HG03159 (cell line): Measurements from ENCODE around the gene MS4A4E.
"Not testable (repeated sequence)": the region's sequence is repeated elsewhere in the genome, so short reads cannot be mapped to it uniquely, and the experiment has no call there.

Experiments used
- ATAC-seq: cut with Tn5 transposase; IDR thresholded peaks from one replicate; pipeline ENCODE4 v1.9.1; 2021; ENCODE audit warnings: mild to moderate bottlenecking, moderate library complexity; ENCODE audit not compliant: unreplicated experiment

Gene MS4A4E

GRCh38 chr11:60242740-60243239, at the start of gene MS4A4E:
MS4A4E (minus strand) TSS chr11:60243137; CDS start chr11:60230055, 13,082 bp downstream.
- no peak for ATAC-seq

DNA sequence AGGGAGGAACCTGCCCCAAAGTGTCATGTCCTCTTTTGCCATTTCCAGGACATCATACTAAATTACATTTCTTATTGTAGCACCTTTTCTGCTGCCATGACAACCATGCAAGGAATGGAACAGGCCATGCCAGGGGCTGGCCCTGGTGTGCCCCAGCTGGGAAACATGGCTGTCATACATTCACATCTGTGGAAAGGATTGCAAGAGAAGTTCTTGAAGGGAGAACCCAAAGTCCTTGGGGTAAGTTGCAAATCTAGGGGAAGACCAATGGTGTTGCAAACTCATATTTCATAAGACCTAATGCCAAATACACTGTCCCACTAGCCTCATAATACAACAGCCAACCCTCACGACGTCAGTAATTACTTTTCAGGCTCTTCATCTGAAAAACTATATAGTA, 49.2 kb upstream of the MS4A4E start:
- no peak for ATAC-seq

- ATAC-seq: no peak
Observed at GRCh38 chr11:60288531-60288930, 45.6 kb upstream of the MS4A4E start.

GRCh38 chr11:60285411-60286126, 42.6 kb upstream of the MS4A4E start:
- ATAC-seq: not testable (repeated sequence)

GRCh38 chr11:60282286-60282685, 39.3 kb upstream of the MS4A4E start:
- no peak for ATAC-seq

- ATAC-seq: no peak
Observed at GRCh38 chr11:60281485-60281884, 38.5 kb upstream of the MS4A4E start.

DNA sequence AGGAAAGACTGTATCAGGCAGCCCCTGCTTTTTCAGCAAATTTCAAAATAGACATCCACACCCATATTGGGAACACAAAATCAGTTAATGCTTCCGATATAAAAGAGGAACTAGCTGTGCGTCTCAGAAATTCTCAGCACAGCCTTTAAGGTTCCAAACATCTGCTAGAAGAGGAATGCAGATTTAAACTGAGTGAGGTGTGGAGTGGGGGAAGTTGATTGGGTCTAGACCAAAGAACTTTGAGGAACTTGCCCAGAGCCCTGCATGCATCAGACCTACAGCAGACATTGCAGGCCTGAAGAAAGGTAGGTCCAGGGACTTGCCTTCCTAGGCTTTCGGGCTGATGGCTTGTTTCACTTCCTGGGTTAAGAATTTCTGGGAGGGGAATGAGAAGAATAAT, 37.5 kb upstream of the MS4A4E start, which contains the start of gene MS4A4A:
MS4A4A (plus strand) TSS at position 255 of the 400 bp plus-strand sequence; CDS start at position 265, 10 bp downstream.
- no peak for ATAC-seq

- ATAC-seq: no peak
Observed at GRCh38 chr11:60274416-60274815, 31.5 kb upstream of the MS4A4E start.

GRCh38 chr11:60265373-60266214, 22.7 kb upstream of the MS4A4E start:
- peak; percentile 64 for ATAC-seq

- no peak for ATAC-seq
Observed at GRCh38 chr11:60264644-60265043, 21.7 kb upstream of the MS4A4E start.

DNA sequence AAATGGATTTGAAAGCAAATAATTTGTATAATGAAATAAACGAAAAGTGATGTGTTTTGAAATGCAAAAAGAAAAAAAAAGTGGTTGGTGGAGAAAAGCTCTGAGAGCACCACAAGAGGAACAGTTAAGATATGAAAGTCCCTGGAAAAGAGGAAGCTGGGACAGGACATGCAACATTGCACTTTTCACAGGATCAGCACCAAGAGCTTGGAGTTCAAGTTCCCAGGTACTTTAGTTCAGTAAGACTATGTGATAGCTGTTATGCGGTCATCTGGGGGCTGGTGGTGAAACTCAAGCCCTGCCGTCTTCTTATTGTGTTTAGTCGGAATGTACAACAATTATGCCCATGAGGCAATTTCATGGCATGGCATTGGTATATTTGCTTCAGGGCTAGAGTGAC, 20.5 kb upstream of the MS4A4E start:
- no peak for ATAC-seq

- no peak for ATAC-seq
Observed at GRCh38 chr11:60261014-60261413, 18.1 kb upstream of the MS4A4E start.

DNA sequence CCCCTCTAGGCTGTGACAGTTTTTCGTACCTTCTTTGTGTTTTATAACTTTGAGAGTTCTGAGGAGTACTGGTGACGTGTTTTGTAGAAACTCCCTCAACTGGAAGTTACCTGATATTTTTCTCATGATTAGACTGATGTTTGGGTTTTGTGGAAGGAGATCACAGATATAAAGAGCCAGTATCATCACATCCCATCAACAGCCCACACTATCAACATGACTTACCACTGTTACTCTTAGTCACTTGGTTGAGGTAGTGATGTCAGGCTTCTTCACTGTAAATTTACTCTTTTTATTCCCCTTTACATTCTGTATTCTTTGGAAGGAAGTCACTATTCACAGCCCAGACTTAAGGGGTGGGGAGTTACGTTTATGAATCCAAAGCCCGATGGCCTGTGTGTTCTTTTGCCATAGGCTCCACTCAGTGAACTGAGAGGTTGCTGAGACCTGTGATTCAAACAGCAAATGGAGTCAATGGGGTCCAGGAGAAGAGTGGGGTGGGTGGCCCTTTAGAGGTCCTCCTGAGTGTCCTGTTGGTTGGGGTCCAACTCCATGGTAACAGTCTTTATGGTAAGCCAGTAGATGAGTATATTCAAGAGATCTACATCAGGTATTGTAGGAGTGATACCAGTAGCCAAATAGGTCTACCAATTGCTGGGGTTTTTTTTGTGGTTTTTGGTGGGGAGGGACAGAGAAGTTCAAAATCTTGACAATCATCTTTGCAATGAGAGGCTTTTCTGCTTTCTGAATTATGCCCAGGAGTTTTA, 15.2 kb upstream of the MS4A4E start:
- ATAC-seq: no peak

- ATAC-seq: no peak
Observed at GRCh38 chr11:60252213-60253108, 9.5 kb upstream of the MS4A4E start.

- ATAC-seq: no peak
Observed at GRCh38 chr11:60251485-60252212, 8.7 kb upstream of the MS4A4E start.

GRCh38 chr11:60241786-60242185, 1.2 kb downstream of the MS4A4E start:
- ATAC-seq: no peak

DNA sequence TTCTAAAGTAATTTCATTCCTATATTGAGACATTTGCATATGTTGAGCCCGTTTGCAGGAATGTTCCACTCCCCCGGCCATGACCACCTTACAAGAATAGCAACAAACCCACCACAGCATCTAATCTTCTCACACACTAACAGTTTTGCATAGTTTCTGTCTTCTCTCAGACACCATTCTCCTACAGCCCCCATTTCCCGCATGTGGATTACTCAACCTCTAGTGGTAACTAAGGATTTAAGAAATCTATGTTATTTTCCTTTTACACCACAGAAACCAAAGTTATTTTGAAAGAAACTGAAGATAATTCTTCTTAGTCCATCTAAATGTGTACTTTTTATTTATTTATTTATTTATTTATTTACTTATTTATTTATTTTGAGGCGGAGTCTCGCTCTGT, 2.3 kb downstream of the MS4A4E start:
- ATAC-seq: no peak

- ATAC-seq: no peak
Observed at GRCh38 chr11:60235321-60235720, 7.6 kb downstream of the MS4A4E start.

- ATAC-seq: no peak
Observed at GRCh38 chr11:60230681-60231080, 12.3 kb downstream of the MS4A4E start.
